D721Med (cell line): Measurements from ENCODE around the gene C20orf202.
A peak's percentile ranks its signal among the peaks of the same experiment; 100 is the strongest.

ENCODE experiments used
- DNase-seq: peaks from one replicate; pipeline ENCODE4 v3.0.0; 2011; ENCODE audit warnings: low spot score; ENCODE audit not compliant: insufficient read length
- FAIRE-seq: peaks from 2 replicates; lab custom pipeline; 2011; peaks lifted over from hg19 to GRCh38; lab: Jason Lieb, UNC
- TF ChIP-seq, protein P1 (sequence below): IDR thresholded peaks from 2 replicates; pipeline ENCODE4 v1.5.1; 2012; ENCODE audit warnings: mild to moderate bottlenecking, control low read depth; ENCODE audit not compliant: insufficient read depth; ENCODE audit errors: missing control alignments

Gene C20orf202

DNA sequence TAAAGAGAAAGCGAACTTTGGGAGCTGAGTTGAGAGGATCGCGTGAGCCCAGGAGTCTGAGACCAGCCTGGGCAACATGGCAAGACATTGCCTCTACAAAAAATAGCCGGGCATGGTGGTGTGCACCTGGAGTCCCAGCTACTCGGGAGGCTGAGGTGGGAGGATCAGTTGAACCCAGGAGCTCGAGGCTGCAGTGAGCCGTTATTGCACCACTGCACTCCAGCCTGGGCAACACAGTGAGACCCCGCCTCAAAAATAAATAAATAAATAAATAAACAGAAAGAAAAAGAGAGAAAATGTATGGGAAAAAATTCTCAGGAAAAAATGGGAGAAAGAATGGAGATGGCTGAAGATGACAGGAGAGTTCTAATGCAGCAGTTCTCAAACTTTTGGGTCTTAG, 2.5 kb downstream of the C20orf202 start:
- TF ChIP-seq, protein P1, sequence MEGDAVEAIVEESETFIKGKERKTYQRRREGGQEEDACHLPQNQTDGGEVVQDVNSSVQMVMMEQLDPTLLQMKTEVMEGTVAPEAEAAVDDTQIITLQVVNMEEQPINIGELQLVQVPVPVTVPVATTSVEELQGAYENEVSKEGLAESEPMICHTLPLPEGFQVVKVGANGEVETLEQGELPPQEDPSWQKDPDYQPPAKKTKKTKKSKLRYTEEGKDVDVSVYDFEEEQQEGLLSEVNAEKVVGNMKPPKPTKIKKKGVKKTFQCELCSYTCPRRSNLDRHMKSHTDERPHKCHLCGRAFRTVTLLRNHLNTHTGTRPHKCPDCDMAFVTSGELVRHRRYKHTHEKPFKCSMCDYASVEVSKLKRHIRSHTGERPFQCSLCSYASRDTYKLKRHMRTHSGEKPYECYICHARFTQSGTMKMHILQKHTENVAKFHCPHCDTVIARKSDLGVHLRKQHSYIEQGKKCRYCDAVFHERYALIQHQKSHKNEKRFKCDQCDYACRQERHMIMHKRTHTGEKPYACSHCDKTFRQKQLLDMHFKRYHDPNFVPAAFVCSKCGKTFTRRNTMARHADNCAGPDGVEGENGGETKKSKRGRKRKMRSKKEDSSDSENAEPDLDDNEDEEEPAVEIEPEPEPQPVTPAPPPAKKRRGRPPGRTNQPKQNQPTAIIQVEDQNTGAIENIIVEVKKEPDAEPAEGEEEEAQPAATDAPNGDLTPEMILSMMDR, result no peak
- DNase-seq, result no peak
- no peak for FAIRE-seq

DNA sequence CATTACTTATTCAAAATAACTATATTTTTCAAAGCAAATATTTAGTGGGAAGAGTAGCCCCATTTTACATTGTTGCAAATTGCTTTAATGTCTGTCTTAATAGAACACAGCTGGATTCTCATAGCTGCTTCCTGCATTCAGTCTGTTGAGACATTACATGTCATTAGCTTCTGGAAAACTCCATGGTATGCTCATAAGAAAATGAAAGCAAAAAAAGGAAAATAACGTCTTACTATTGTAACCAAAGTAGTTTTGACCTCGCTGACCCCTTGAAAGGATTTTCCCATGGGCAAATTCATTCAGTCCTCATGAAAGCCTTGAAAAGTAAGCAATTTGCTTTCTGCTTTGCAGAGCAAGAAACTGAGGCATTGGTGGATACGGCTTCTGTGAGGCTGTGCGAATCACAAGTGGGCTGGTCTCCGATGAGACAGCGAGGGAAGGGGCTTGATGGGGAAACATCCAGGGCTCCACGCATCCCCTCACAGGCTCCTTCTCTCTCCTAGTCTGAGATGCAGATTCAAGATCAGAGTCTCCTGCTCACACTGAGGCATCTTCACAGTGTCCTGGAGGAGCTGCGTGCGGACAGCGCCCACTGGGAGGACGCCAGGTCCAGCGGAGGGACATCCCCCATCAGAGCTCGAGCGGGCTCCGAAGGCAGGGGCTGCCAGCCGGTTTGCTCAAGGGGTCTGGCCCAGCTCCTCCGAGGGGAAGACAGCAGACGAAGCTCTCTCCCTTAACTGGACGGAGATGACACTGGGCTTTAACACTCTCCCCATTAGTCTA, 3.3 kb downstream of the C20orf202 start:
- TF ChIP-seq, protein P1, result no peak
- FAIRE-seq, result no peak
- DNase-seq, result no peak

DNA sequence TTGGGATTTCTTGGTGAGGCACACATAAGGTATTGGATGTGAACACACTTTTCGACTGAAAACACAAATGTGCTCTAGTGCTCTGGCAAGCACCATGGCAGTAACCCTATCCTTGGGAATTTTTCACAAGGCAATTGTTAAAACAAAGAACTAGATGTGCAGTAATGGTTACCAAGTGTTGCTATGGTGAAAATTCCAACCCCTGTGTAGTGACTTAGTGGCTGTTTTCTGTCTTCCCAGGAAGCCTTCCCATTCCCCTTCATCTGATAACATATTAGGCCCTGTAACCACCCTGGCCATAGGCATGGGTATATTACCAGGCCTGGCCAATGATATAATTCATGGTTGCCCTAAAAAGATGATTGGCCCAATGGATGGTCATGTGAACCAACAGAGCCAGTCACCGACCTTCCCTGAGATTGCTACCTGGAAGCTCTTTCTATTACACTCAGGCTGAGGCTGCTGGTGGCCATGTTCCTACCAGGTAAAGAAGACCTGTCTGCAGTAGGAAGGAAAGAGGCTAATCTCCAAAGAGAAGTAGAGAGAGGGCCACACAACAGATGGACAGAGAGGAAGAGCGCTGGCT, 4.1 kb downstream of the C20orf202 start:
- no peak for DNase-seq
- FAIRE-seq, result no peak
- TF ChIP-seq, protein P1, result no peak

DNA sequence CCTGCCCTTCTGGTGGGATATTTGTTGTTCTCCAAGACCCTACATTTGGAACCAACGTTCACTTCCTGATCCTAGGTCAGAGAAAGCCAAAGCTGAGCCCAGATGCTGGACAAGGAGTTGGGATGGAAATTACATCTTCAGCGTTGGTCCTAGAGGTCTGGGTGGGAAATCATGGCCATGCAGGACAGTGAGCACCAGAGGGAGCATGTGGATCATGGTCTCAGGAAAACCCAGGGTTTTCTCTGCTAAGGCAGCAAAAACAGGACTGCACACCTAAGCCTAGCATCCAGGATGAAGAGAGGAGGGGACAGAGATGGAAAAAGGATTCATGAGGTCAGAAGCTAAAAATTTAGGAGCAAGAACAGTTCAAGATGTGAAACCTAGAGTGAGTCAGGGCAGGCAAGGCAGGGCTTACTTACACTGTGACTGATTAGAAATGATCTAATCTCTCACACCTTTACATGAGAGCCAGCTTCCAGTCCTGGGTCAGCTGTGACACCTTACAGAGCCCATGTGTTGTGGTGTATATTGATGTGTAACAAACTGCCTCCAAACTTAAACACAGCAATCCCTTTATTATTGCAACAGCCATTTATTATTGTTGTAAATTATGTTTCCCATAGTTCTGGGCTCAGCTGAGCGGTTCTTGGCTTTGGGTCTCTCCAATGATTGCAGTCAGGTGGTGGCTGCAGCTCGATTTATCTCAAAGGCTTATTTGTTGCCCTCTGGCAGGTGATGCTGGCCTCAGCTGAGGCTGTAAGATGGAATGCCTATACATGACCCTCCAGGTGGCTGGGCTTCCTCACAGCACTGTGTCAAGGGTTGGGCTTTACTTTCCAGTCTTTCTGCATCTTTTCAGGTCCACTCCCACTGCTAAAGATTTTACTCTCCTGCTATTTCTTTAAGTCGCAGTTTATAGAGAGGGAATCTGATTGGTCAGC, 6.5 kb downstream of the C20orf202 start:
- FAIRE-seq (no peak), DNase-seq (no peak)
- TF ChIP-seq, protein P1, result peak; percentile 24

DNA sequence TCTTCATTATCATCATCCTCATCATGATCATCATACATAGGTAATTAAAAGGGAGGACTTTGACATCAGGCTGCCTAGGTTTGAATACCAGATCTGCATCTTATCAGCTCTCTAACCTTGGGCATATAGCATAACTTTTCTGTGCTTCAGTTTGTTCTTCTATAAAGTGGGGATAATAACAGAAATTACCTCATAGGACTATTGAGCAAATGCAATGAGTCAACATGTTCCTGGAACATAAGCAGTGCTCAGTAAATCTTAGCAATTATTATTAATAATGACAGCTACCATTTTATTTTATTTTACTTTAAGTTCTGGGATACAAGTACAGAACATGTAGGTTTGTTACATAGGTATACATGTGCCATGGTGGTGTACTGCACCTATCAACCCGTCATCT, 7.2 kb downstream of the C20orf202 start:
- TF ChIP-seq, protein P1, result no peak
- DNase-seq, result no peak
- no peak for FAIRE-seq

DNA sequence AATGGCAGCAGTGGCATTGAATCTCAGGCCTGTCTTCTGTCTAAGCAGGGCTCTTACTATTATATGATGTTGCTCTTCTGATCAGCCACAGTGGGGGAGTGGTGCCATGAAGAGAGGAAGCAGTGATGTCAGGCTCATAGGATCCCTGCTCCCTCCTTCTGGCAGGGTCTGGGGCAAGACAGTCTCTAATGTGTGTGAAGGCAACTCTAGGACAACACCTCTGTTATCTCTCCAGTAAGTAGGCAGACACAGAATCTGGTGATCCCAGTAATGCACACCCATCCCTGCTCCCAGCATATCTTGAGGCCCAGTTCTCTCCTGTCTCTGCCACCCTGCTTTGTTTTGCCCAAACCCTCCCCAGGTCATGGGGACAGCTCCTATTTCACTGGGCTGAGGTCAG, 8.8 kb downstream of the C20orf202 start:
- DNase-seq (no peak), FAIRE-seq (no peak)
- TF ChIP-seq, protein P1, result no peak
